K562 (cell line): ENCODE measurements around the gene BNIP5. TPM values are rescaled to one million over a fixed set of nuclear protein-coding genes. Genes with fewer than 3 reads are reported as not detected.
"Not testable (repeated sequence)": the region's sequence is repeated elsewhere in the genome, so short reads cannot be mapped to it uniquely, and the experiment has no call there.

Experiments used
- ATAC-seq: fragments of 200-7000 bp; cut with Tn5 transposase; 3 replicates; pipeline ENCODE4 v1.9.1; 2020; ENCODE audit warnings: moderate library complexity
- BruUV-seq: library from RNA; stranded (reverse); fragments of 400-500 nt; replicated peaks from 2 replicates; lab custom pipeline; 2021; lab: Mats Ljungman, UMichigan
- CTCF ChIA-PET: fragments of 300-600 bp; formaldehyde crosslinking; extraction: SDS; loops from one replicate; lab custom pipeline; 2021; ENCODE audit warnings: low intra/inter-chr PET ratio; lab: Yijun Ruan, JAX
- POLR2A ChIA-PET: fragments of 300-600, 350-650 bp; sonication (Branson Sonifier 250); formaldehyde crosslinking; extraction: SDS; loops from one replicate; lab custom pipeline; 2021; ENCODE audit warnings: antibody characterized with exemption, inconsistent platforms; lab: Yijun Ruan, JAX
- DNase-seq, 4 experiments: peaks; one replicate each; pipeline versions ENCODE4 v3.0.0 to v3.0.0-alpha.2; 2011 to 2018; ENCODE audit warnings: low spot score in 3 of 4, mixed read lengths in 3 of 4; ENCODE audit errors: extremely low read depth in 1 of 4
- FAIRE-seq: peaks from 2 replicates; lab custom pipeline; 2011; peaks lifted over from hg19 to GRCh38; lab: Jason Lieb, UNC
- H2AFZ ChIP-seq: 2 replicates; pipeline ENCODE4 v1.6.0; 2011; ENCODE audit warnings: low read depth, low read length, control low read depth, inconsistent platforms
- H3K27ac ChIP-seq: fragments of 200-600 bp; 3 replicates; pipeline ENCODE4 v1.8.0; 2011; ENCODE audit warnings: low read depth, mild to moderate bottlenecking, control low read depth, inconsistent platforms, low read length, moderate library complexity, mixed read lengths; ENCODE audit errors: extremely low read depth
- H3K27me3 ChIP-seq, 2 experiments: fragments of 300-600 bp in 1 of 2; 2 replicates in 1 of 2; 3 replicates in 1 of 2; pipeline versions ENCODE4 v1.6.0 to v1.8.0; 2011; ENCODE audit warnings: inconsistent platforms in 2 of 2, low read length in 2 of 2, mild to moderate bottlenecking in 1 of 2, mixed read lengths in 1 of 2, moderate library complexity in 1 of 2; ENCODE audit not compliant: control insufficient read depth in 2 of 2, insufficient read depth in 2 of 2
- H3K36me3 ChIP-seq: fragments of 300-600 bp; 3 replicates; pipeline ENCODE4 v1.8.0; 2011; ENCODE audit warnings: mild to moderate bottlenecking, low read length, inconsistent platforms; ENCODE audit not compliant: control insufficient read depth, insufficient read depth
- H3K4me1 ChIP-seq, 2 experiments: fragments of 200-600 bp in 1 of 2; replicated peaks in 1 of 2; 2 replicates in 1 of 2; 3 replicates in 1 of 2; pipeline versions ENCODE4 v1.5.1 to v1.8.0; 2011; ENCODE audit warnings: inconsistent platforms in 2 of 2, low read length in 2 of 2, mild to moderate bottlenecking in 1 of 2, mixed read lengths in 1 of 2, moderate library complexity in 1 of 2; ENCODE audit not compliant: control insufficient read depth in 2 of 2, insufficient read depth in 2 of 2
- H3K4me2 ChIP-seq: 2 replicates; pipeline ENCODE4 v1.6.1; 2011; ENCODE audit warnings: low read length, control low read depth, inconsistent platforms, mixed read lengths; ENCODE audit not compliant: insufficient read depth
- H3K4me3 ChIP-seq: fragments of 200-600 bp; sonication (generic), shearing (Covaris generic); 2 replicates; pipeline ENCODE4 v1.5.1; 2016; ENCODE audit warnings: control low read depth, inconsistent platforms
- H3K79me2 ChIP-seq: fragments of 200-600 bp; 3 replicates; pipeline ENCODE4 v1.8.0; 2011; ENCODE audit warnings: low read length, inconsistent platforms; ENCODE audit not compliant: control insufficient read depth, insufficient read depth
- H3K9ac ChIP-seq, 2 experiments: 2 replicates each; pipeline versions ENCODE4 v1.6.0 to v1.6.1; 2011; ENCODE audit warnings: low read depth in 2 of 2, low read length in 2 of 2, control low read depth in 1 of 2, inconsistent platforms in 1 of 2, mild to moderate bottlenecking in 1 of 2, mixed read lengths in 1 of 2; ENCODE audit not compliant: insufficient read depth in 1 of 2
- H3K9me1 ChIP-seq: one replicate; pipeline ENCODE4 v1.6.0; 2011; ENCODE audit warnings: inconsistent platforms, mild to moderate bottlenecking, low read length, moderate library complexity; ENCODE audit not compliant: control insufficient read depth, insufficient read depth
- H3K9me3 ChIP-seq: replicated peaks from 2 replicates; pipeline ENCODE4 v1.5.1; 2011; ENCODE audit warnings: low read depth, low read length, inconsistent platforms; ENCODE audit not compliant: control insufficient read depth, insufficient read depth
- H4K20me1 ChIP-seq: replicated peaks from 2 replicates; pipeline ENCODE4 v1.6.1; 2011; ENCODE audit warnings: low read length, inconsistent platforms, mixed read lengths; ENCODE audit not compliant: control insufficient read depth, insufficient read depth
- ELF4 ChIP-seq: fragments of 450-650 bp; formaldehyde crosslinking; IDR thresholded peaks from 2 replicates; pipeline ENCODE4 v1.4.0; 2022; ENCODE audit warnings: missing genetic modification characterization
- GATA2 ChIP-seq: sonication (generic); formaldehyde crosslinking; IDR thresholded peaks from 2 replicates; pipeline ENCODE4 v1.4.0; 2020; ENCODE audit warnings: mild to moderate bottlenecking, missing genetic modification reagents
- HDAC1 ChIP-seq, 2 experiments: fragments of 450-650 bp; IDR thresholded peaks; 2 replicates each; pipeline ENCODE4 v1.6.1; 2016 to 2017; ENCODE audit warnings: inconsistent platforms in 1 of 2, mild to moderate bottlenecking in 1 of 2, moderate library complexity in 1 of 2
- WGBS: fragments of 100-300 bp; shearing (Covaris generic); methylation state at CpG from one replicate; pipeline ENCODE4 v1.1.6; 2016; ENCODE audit warnings: low coverage, mixed read lengths; ENCODE audit not compliant: insufficient coverage; ENCODE audit errors: missing lambda C conversion rate; 5-methylcytosine and 5-hydroxymethylcytosine counted together
- in situ Hi-C: fragments of 300-500 bp; cut with MboI; formaldehyde crosslinking; loops from 4 replicates; pipeline ENCODE4 v1.15.0; 2018; ENCODE audit warnings: inconsistent platforms, mixed read lengths
- intact Hi-C: fragments of 100-400 bp; cut with micrococcal nuclease; formaldehyde crosslinking; loops from 2 replicates; pipeline ENCODE4 v1.14.2; 2022
- polyA plus RNA-seq, 8 experiments: library from polyadenylated mRNA; depleted of rRNA in 4 of 8; stranded (reverse) in 5 of 8; unstranded in 3 of 8; fragments of >200 nt; fragmentation: Nextera tagmentation in 2 of 8; fragmentation: Illumina TruSeq in 1 of 8; extraction: Ambion mirVana in 2 of 8; extraction: Trizol in 1 of 8; gene quantifications; 2 replicates each; pipeline versions ENCODE4 v1.2.1 to v1.2.3, GENCODE V29; 2011 to 2014; ENCODE audit warnings: inconsistent platforms in 1 of 8, missing spikeins in 1 of 8
- total RNA-seq, 7 experiments: library from RNA; depleted of rRNA in 6 of 7; stranded (reverse); fragments of >200 nt in 6 of 7; fragmentation: Illumina TruSeq in 2 of 7; extraction: Trizol in 2 of 7; gene quantifications; 2 replicates each; pipeline versions ENCODE4 v1.2.1 to v1.2.3, GENCODE V29; 2011 to 2021; ENCODE audit warnings: low replicate concordance in 1 of 7
- TF ChIP-seq, protein P1 (sequence below): fragments of 450-650 bp; formaldehyde crosslinking; IDR thresholded peaks from 2 replicates; pipeline ENCODE4 v1.4.0; 2022; ENCODE audit warnings: missing genetic modification characterization
- TF ChIP-seq, protein P2 (sequence below): IDR thresholded peaks from 2 replicates; pipeline ENCODE4 v1.6.1; 2016; ENCODE audit warnings: missing genetic modification characterization, missing compliant biosample characterization
- TF ChIP-seq, protein P3 (sequence below): sonication (generic); formaldehyde crosslinking; IDR thresholded peaks from 2 replicates; pipeline ENCODE4 v1.8.0; 2022; ENCODE audit warnings: missing genetic modification reagents, mild to moderate bottlenecking, moderate library complexity, borderline replicate concordance

The BNIP5 gene
- total and polyA plus RNA-seq, 9 of the 15 experiments (the other 6 are each of a cell fraction or from before 2014, with no cell fraction given): not detected

DNA sequence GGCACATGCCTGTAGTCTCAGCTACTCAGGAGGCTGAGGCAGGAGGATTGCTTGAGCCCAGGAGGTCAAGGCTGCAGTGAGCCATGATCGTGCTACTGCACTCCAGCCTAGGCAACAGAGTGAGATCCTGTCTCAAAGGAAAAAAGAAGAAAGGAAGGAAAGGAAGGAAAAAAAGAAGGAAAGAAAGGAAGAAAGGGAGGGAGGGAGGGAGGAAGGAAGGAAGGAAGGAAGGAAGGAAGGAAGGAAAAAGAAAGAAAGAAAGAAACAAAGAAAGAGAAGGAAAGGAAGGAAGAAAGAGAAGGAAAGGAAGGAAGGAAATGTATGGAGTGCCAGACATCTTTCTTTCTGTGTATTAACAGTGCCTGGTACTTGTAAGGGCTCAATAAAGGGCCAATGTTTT is 1.5 kb upstream of the BNIP5 start:
- FAIRE-seq, H3K79me2 ChIP-seq, ATAC-seq, H3K36me3 ChIP-seq, BruUV-seq, H3K4me2 ChIP-seq, in situ Hi-C loops, H4K20me1 ChIP-seq: not testable (repeated sequence)
- POLR2A ChIA-PET: interaction anchor here (0.6 kb wide), 1 partner anchor 51 kb away, joined by 3 read pairs; no protein-coding TSS in a partner anchor
- H3K4me1 ChIP-seq: peaks cover 7 to 11% of the 10 kb centered on the region in 2 experiments; a peak in 4 of 5 replicates
- 0% methylated on average over 1 of the region's 1 CpG for WGBS
- CTCF ChIA-PET: interaction anchor here (0.5 kb wide), 1 partner anchor 27 kb away, joined by 3 read pairs; no protein-coding TSS in a partner anchor
- 0 out of 4 replicates have a peak, but pooled peaks of 1 of the 2 experiments have one; percentile 23 for TF ChIP-seq HDAC1 (IDR thresholded peaks at IDR 0.05)
- TF ChIP-seq, protein P1, sequence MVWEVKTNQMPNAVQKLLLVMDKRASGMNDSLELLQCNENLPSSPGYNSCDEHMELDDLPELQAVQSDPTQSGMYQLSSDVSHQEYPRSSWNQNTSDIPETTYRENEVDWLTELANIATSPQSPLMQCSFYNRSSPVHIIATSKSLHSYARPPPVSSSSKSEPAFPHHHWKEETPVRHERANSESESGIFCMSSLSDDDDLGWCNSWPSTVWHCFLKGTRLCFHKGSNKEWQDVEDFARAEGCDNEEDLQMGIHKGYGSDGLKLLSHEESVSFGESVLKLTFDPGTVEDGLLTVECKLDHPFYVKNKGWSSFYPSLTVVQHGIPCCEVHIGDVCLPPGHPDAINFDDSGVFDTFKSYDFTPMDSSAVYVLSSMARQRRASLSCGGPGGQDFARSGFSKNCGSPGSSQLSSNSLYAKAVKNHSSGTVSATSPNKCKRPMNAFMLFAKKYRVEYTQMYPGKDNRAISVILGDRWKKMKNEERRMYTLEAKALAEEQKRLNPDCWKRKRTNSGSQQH (CRISPR knock-in tag): 0 out of 2 replicates have a peak, but pooled peaks have one; percentile 24
- TF ChIP-seq, protein P2, sequence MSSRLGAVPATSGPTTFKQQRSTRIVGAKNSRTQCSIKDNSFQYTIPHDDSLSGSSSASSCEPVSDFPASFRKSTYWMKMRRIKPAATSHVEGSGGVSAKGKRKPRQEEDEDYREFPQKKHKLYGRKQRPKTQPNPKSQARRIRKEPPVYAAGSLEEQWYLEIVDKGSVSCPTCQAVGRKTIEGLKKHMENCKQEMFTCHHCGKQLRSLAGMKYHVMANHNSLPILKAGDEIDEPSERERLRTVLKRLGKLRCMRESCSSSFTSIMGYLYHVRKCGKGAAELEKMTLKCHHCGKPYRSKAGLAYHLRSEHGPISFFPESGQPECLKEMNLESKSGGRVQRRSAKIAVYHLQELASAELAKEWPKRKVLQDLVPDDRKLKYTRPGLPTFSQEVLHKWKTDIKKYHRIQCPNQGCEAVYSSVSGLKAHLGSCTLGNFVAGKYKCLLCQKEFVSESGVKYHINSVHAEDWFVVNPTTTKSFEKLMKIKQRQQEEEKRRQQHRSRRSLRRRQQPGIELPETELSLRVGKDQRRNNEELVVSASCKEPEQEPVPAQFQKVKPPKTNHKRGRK (tag): peak; percentile 96
- TF ChIP-seq, protein P3, sequence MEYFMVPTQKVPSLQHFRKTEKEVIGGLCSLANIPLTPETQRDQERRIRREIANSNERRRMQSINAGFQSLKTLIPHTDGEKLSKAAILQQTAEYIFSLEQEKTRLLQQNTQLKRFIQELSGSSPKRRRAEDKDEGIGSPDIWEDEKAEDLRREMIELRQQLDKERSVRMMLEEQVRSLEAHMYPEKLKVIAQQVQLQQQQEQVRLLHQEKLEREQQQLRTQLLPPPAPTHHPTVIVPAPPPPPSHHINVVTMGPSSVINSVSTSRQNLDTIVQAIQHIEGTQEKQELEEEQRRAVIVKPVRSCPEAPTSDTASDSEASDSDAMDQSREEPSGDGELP: 0 out of 2 replicates have a peak, but pooled peaks have one; percentile 1
- TF ChIP-seq ELF4 (CRISPR knock-in tag): 0 out of 2 replicates have a peak, but pooled peaks have one; percentile 8
- TF ChIP-seq GATA2: 0 out of 2 replicates have a peak, but pooled peaks have one; percentile 0
- TF ChIP-seq, all 486 proteins: peak for 6; not testable (repeated sequence) for 480
- H3K4me3 ChIP-seq, H3K27ac ChIP-seq, DNase-seq, intact Hi-C loops, H3K9ac ChIP-seq, H3K9me1 ChIP-seq, H3K9me3 ChIP-seq, H2AFZ ChIP-seq: not testable (repeated sequence)
- peaks cover 38 to 64% of the 10 kb centered on the region in 2 experiments for H3K27me3 ChIP-seq
